NCI-H524 treated with DMSO at 0.1 percent for 48 hours (cell line): ENCODE data around the gene UBA5.
A peak's percentile ranks its signal among the peaks of the same experiment; 100 is the strongest.

Experiments
- DNase-seq: peaks from one replicate; lab custom pipeline; 2025; lab: John Stamatoyannopoulos, UW

Gene UBA5

GRCh38 chr3:132654190-132654589 is 5.9 kb upstream of the UBA5 start:
- DNase-seq, result no peak

- no peak for DNase-seq
These were observed 5.4 kb upstream of the UBA5 start for GRCh38 chr3:132654721-132655120.

- no peak for DNase-seq
These were observed 4.7 kb upstream of the UBA5 start for GRCh38 chr3:132655471-132655870.

GRCh38 chr3:132657869-132658747 is 2.0 kb upstream of the UBA5 start:
- DNase-seq, result no peak

- DNase-seq, result peak; percentile 97
These were observed 1.1 kb upstream of the UBA5 start for GRCh38 chr3:132659000-132659364.

- peak; percentile 97 for DNase-seq
These were observed 621 bp upstream of the UBA5 start, which contains the start of gene ACAD11 for GRCh38 chr3:132659365-132660051. TSS of gene ACAD11 (minus strand) at chr3:132659809. CDS start at chr3:132659751, 58 bp downstream.

- no peak for DNase-seq
These were observed 612 bp downstream of the UBA5 start for GRCh38 chr3:132660811-132661070.

GRCh38 chr3:132661101-132661500 is 972 bp downstream of the UBA5 start:
- DNase-seq, result no peak

- DNase-seq, result no peak
These were observed 2.1 kb downstream of the UBA5 start for GRCh38 chr3:132662212-132662611.

GRCh38 chr3:132665230-132665745 is 5.2 kb downstream of the UBA5 start:
- DNase-seq, result no peak

- DNase-seq, result no peak
These were observed 9.2 kb downstream of the UBA5 start for GRCh38 chr3:132669256-132669777.

- no peak for DNase-seq
These were observed 15.3 kb downstream of the UBA5 start for GRCh38 chr3:132675408-132675807.

GRCh38 chr3:132679911-132680310 is 19.8 kb downstream of the UBA5 start:
- DNase-seq, result no peak

- DNase-seq, result no peak
These were observed 21.3 kb downstream of the UBA5 start for GRCh38 chr3:132681421-132681820.

GRCh38 chr3:132682201-132682600 is 22.1 kb downstream of the UBA5 start:
- DNase-seq, result no peak

- no peak for DNase-seq
These were observed 29.9 kb downstream of the UBA5 start for GRCh38 chr3:132690040-132690439.

GRCh38 chr3:132694991-132695390 is 34.9 kb downstream of the UBA5 start:
- DNase-seq, result no peak

- no peak for DNase-seq
These were observed 35.3 kb downstream of the UBA5 start for GRCh38 chr3:132695422-132695821.

GRCh38 chr3:132703733-132704132 is 43.6 kb downstream of the UBA5 start:
- DNase-seq, result peak; percentile 49

- DNase-seq, result no peak
These were observed 49.6 kb downstream of the UBA5 start for GRCh38 chr3:132709761-132710160.

GRCh38 chr3:132710311-132710710 is 50.2 kb downstream of the UBA5 start:
- no peak for DNase-seq

GRCh38 chr3:132713977-132714727 is 54.0 kb downstream of the UBA5 start:
- no peak for DNase-seq
